Endothelial cell of umbilical vein (primary cell): ENCODE measurements around the gene IL4R. TPM values are rescaled to one million over a fixed set of nuclear protein-coding genes. Genes with fewer than 3 reads are reported as not detected.

Experiments
- BruUV-seq: library from RNA; stranded (reverse); fragments of 400-500 nt; replicated peaks from 2 replicates; lab custom pipeline; 2021; lab: Mats Ljungman, UMichigan
- CTCF ChIA-PET: fragments of 300-600, 350-600 bp; sonication (Branson Sonifier 250); formaldehyde crosslinking; loops from one replicate; lab custom pipeline; 2021; ENCODE audit warnings: antibody characterized with exemption, inconsistent platforms; lab: Charles Lee
- POLR2A ChIA-PET: fragments of 300-600, 350-600 bp; sonication (Branson Sonifier 250); formaldehyde crosslinking; loops from one replicate; lab custom pipeline; 2021; ENCODE audit warnings: antibody characterized with exemption, inconsistent platforms; lab: Charles Lee
- DNase-seq: peaks from one replicate; pipeline ENCODE4 v3.0.0-alpha.2; 2011; ENCODE audit warnings: low read depth, low spot score
- FAIRE-seq: peaks from 2 replicates; lab custom pipeline; 2011; peaks lifted over from hg19 to GRCh38; lab: Jason Lieb, UNC
- H2AFZ ChIP-seq: 2 replicates; pipeline ENCODE4 v1.6.0; 2012; ENCODE audit warnings: low read depth, low read length, control low read depth, inconsistent platforms
- H3K27ac ChIP-seq: 2 replicates; pipeline ENCODE4 v1.5.1; 2011; ENCODE audit warnings: low read depth, mild to moderate bottlenecking, control low read depth, low read length, moderate library complexity; ENCODE audit not compliant: insufficient read depth
- H3K27me3 ChIP-seq, 2 experiments: 2 replicates each; pipeline versions ENCODE4 v1.6.0 to v1.6.1; 2011; ENCODE audit warnings: low read length in 2 of 2, mixed read lengths in 1 of 2; ENCODE audit not compliant: control insufficient read depth in 2 of 2, insufficient read depth in 2 of 2
- H3K36me3 ChIP-seq, 2 experiments: 2 replicates in 1 of 2; 3 replicates in 1 of 2; pipeline ENCODE4 v1.5.1; 2011; ENCODE audit warnings: low read length in 2 of 2, mild to moderate bottlenecking in 1 of 2, moderate library complexity in 1 of 2; ENCODE audit not compliant: control insufficient read depth in 2 of 2, insufficient read depth in 2 of 2; ENCODE audit errors: extremely low read depth in 1 of 2
- H3K4me1 ChIP-seq: 3 replicates; pipeline ENCODE4 v1.5.1; 2011; ENCODE audit warnings: mild to moderate bottlenecking, low read length; ENCODE audit not compliant: control insufficient read depth, insufficient read depth; ENCODE audit errors: extremely low read depth
- H3K4me2 ChIP-seq: 2 replicates; pipeline ENCODE4 v1.6.1; 2011; ENCODE audit warnings: low read length, control low read depth, mixed read lengths; ENCODE audit not compliant: insufficient read depth
- H3K4me3 ChIP-seq, 3 experiments: fragments of 200-600 bp in 1 of 3; sonication (generic), shearing (Covaris generic) in 1 of 3; replicated peaks in 1 of 3; 2 replicates each; pipeline ENCODE4 v1.5.1; 2011 to 2016; ENCODE audit warnings: control low read depth in 3 of 3, low read length in 3 of 3, mild to moderate bottlenecking in 2 of 3, inconsistent platforms in 1 of 3, low read depth in 1 of 3, moderate library complexity in 1 of 3; ENCODE audit not compliant: insufficient read depth in 1 of 3
- H3K79me2 ChIP-seq: 2 replicates; pipeline ENCODE4 v1.6.0; 2012; ENCODE audit warnings: low read length, inconsistent platforms; ENCODE audit not compliant: control insufficient read depth, insufficient read depth
- H3K9ac ChIP-seq: replicated peaks from 2 replicates; pipeline ENCODE3; 2011; ENCODE audit warnings: low read length, control low read depth; ENCODE audit not compliant: insufficient read depth; ENCODE audit errors: extremely low read depth
- H3K9me1 ChIP-seq: replicated peaks from 3 replicates; pipeline ENCODE4 v1.6.0; 2011; ENCODE audit warnings: mild to moderate bottlenecking, low read length; ENCODE audit not compliant: control insufficient read depth, insufficient read depth; ENCODE audit errors: extremely low read depth
- H3K9me3 ChIP-seq: replicated peaks from 2 replicates; pipeline ENCODE4 v1.5.1; 2012; ENCODE audit warnings: low read length, inconsistent platforms; ENCODE audit not compliant: control insufficient read depth, insufficient read depth
- H4K20me1 ChIP-seq: replicated peaks from 2 replicates; pipeline ENCODE3; 2011; ENCODE audit warnings: mild to moderate bottlenecking, low read length; ENCODE audit not compliant: control insufficient read depth, insufficient read depth; ENCODE audit errors: extremely low read depth
- EZH2 ChIP-seq: IDR thresholded peaks from 2 replicates; pipeline ENCODE4 v1.6.1; 2012; ENCODE audit warnings: borderline replicate concordance, low read depth, mild to moderate bottlenecking, moderate library complexity, low read length, inconsistent platforms; ENCODE audit not compliant: severe bottlenecking
- FOS ChIP-seq: IDR thresholded peaks from 2 replicates; pipeline ENCODE4 v1.6.1; 2011; ENCODE audit warnings: mild to moderate bottlenecking, low read length, moderate library complexity, borderline replicate concordance; ENCODE audit not compliant: insufficient read depth
- GATA2 ChIP-seq: IDR thresholded peaks from 2 replicates; pipeline ENCODE4 v1.7.0; 2011; ENCODE audit warnings: low read depth, mild to moderate bottlenecking, moderate library complexity, mixed read lengths, low read length; ENCODE audit not compliant: insufficient read length, insufficient read depth
- JUN ChIP-seq: IDR thresholded peaks from 2 replicates; pipeline ENCODE4 v1.6.1; 2011; ENCODE audit warnings: borderline replicate concordance, low read depth; ENCODE audit not compliant: insufficient read length, insufficient read depth
- MYC ChIP-seq: IDR thresholded peaks from one replicate; pipeline ENCODE4 v1.6.1; 2011; ENCODE audit warnings: mild to moderate bottlenecking, low read depth, low read length
- POLR2A ChIP-seq: IDR thresholded peaks from 2 replicates; pipeline ENCODE4 v1.6.1; 2012; ENCODE audit warnings: low read depth, mild to moderate bottlenecking, control low read depth, low read length
- POLR2AphosphoS5 ChIP-seq: IDR thresholded peaks from 2 replicates; pipeline ENCODE4 v1.6.1; 2012; ENCODE audit warnings: low read depth, mild to moderate bottlenecking, control low read depth, low read length, moderate library complexity; ENCODE audit not compliant: insufficient read depth
- dilution Hi-C: fragments of 300-500 bp; cut with MboI; formaldehyde crosslinking; loops from one replicate; pipeline ENCODE4 v1.15.0; 2019; ENCODE audit warnings: low sequenced_read_pairs; ENCODE audit not compliant: extremely low pct_ligation_motif_present
- intact Hi-C: fragments of 100-400 bp; cut with micrococcal nuclease; formaldehyde crosslinking; loops from one replicate; pipeline ENCODE4 v1.10.0; 2022
- polyA plus RNA-seq, 4 experiments: library from polyadenylated mRNA; depleted of rRNA in 3 of 4; stranded (reverse) in 3 of 4; unstranded in 1 of 4; fragments of >200 nt; gene quantifications; 2 replicates each; pipeline versions ENCODE4 v1.2.1 to v1.2.3, GENCODE V29; 2011 to 2012; ENCODE audit warnings: missing spikeins in 1 of 4
- total RNA-seq: library from RNA; stranded (reverse); gene quantifications from 2 replicates; pipeline ENCODE4 v1.2.3, GENCODE V29; 2021
- TF ChIP-seq, protein P1 (sequence below), 2 donors: IDR thresholded peaks; 1 replicate in 1 of 2; 2 replicates in 1 of 2; pipeline ENCODE4 v1.5.1; 2011; ENCODE audit warnings: low read length in 2 of 2, mild to moderate bottlenecking in 2 of 2, moderate library complexity in 2 of 2, control low read depth in 1 of 2, inconsistent platforms in 1 of 2, low read depth in 1 of 2; ENCODE audit not compliant: insufficient read depth in 1 of 2; ENCODE audit errors: extremely low read depth in 1 of 2
- TF ChIP-seq, protein P2 (sequence below): IDR thresholded peaks from 2 replicates; pipeline ENCODE4 v1.6.1; 2011; ENCODE audit not compliant: insufficient read depth, insufficient read length

IL4R gene
- total and polyA plus RNA-seq, 2 donors (not counting 3 experiments of a cell fraction or from before 2014, with no cell fraction given) = 138 to 139 TPM

DNA sequence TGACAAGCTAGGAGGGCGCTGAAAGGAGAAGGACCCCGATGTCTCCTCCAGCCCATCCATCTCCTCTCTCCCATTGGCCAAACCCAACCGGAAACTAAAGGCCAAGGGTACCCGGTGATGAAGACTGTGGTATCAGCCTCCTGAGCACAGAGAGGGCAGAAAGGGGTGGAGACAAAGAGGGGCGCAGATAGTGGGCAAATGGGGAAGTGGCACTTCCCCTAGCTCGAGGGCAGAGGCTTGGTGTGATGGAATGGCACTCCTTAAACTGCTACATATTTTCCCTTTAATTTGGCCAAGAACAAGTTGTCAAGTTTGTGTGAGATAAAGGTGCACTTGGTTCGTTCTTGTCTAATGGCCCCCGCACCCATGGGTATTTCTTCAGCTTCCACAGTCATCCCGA, 27.8 kb downstream of the IL4R start:
- H3K4me2 ChIP-seq = no peak overlapping the region
- no TSS peak for BruUV-seq
- H3K27me3 ChIP-seq = no peaks in the 10 kb centered on the region
- TF ChIP-seq GATA2 (no peak), POLR2AphosphoS5 (no peak), FOS (no peak), POLR2A (no peak), EZH2 (no peak), MYC (no peak), JUN (no peak)
- TF ChIP-seq, protein P1, sequence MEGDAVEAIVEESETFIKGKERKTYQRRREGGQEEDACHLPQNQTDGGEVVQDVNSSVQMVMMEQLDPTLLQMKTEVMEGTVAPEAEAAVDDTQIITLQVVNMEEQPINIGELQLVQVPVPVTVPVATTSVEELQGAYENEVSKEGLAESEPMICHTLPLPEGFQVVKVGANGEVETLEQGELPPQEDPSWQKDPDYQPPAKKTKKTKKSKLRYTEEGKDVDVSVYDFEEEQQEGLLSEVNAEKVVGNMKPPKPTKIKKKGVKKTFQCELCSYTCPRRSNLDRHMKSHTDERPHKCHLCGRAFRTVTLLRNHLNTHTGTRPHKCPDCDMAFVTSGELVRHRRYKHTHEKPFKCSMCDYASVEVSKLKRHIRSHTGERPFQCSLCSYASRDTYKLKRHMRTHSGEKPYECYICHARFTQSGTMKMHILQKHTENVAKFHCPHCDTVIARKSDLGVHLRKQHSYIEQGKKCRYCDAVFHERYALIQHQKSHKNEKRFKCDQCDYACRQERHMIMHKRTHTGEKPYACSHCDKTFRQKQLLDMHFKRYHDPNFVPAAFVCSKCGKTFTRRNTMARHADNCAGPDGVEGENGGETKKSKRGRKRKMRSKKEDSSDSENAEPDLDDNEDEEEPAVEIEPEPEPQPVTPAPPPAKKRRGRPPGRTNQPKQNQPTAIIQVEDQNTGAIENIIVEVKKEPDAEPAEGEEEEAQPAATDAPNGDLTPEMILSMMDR (IDR thresholded peaks at IDR 0.05; ENCODE audit: extremely low read depth in 1 of 2, insufficient read depth in 1 of 2, low read depth in 1 of 2, low read length in 2 of 2) = no peak
- TF ChIP-seq, protein P2, sequence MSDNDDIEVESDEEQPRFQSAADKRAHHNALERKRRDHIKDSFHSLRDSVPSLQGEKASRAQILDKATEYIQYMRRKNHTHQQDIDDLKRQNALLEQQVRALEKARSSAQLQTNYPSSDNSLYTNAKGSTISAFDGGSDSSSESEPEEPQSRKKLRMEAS = no peak
- dilution Hi-C loops (no loop called here), intact Hi-C loops (no loop called here)
- no peak overlapping the region for H3K4me3 ChIP-seq
- no peak overlapping the region for H3K9ac ChIP-seq
- H3K36me3 ChIP-seq = peaks cover 27 to 47% of the 10 kb centered on the region in 2 experiments
- H3K27ac ChIP-seq = no peak overlapping the region
- H2AFZ ChIP-seq = no peak overlapping the region
- no peaks in the 10 kb centered on the region for H3K9me1 ChIP-seq
- peaks cover 22% of the 10 kb centered on the region for H3K79me2 ChIP-seq
- ChIA-PET POLR2A (no interaction called here), CTCF (interaction anchor here (0.9 to 3.5 kb wide), 4 partner anchors 8 to 120 kb away, joined by 3 to 17 read pairs (median 4); no protein-coding TSS in a partner anchor)
- H4K20me1 ChIP-seq = no peaks in the 10 kb centered on the region
- DNase-seq (no peak), FAIRE-seq (no peak)
- no peaks in the 10 kb centered on the region for H3K4me1 ChIP-seq
- H3K9me3 ChIP-seq = no peaks in the 10 kb centered on the region
